HG02840 (cell line): ENCODE results near the gene CATSPERZ.
A peak's percentile ranks its signal among the peaks of the same experiment; 100 is the strongest.

Source experiments
- ATAC-seq: cut with Tn5 transposase; IDR thresholded peaks from one replicate; pipeline ENCODE4 v1.9.1; 2021; ENCODE audit warnings: mild to moderate bottlenecking, moderate library complexity, moderate number of reproducible peaks; ENCODE audit not compliant: unreplicated experiment, low FRiP score

Gene CATSPERZ

GRCh38 chr11:64284048-64284961 lies 15.9 kb upstream of the CATSPERZ start, which contains the start of gene BAD:
BAD (minus strand) TSS chr11:64284665; CDS start chr11:64284368, 297 bp downstream.
- ATAC-seq, result peak; percentile 46

- peak; percentile 66 for ATAC-seq
Measured at GRCh38 chr11:64284962-64285884, 14.9 kb upstream of the CATSPERZ start, which contains the start of gene GPR137. GPR137 (plus strand) TSS chr11:64285848; CDS start chr11:64286525, 677 bp downstream.

- ATAC-seq, result no peak
Measured at GRCh38 chr11:64285885-64286800, 14.0 kb upstream of the CATSPERZ start.

DNA sequence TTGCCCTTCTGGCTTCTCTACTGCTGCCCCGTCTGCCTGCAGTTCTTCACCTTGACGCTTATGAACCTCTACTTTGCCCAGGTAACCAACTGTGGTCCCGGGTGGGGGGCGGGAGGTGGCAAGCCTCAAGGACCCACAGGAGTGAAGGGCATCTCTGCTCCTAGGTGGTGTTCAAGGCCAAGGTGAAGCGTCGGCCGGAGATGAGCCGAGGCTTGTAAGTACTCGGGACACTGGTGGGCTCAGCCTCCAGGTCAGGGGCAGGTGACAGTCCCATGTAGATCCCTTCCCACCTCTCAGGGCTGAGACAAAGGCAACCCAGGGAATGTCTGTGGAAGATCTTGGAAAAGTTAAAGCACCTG lies 13.4 kb upstream of the CATSPERZ start:
- no peak for ATAC-seq

DNA sequence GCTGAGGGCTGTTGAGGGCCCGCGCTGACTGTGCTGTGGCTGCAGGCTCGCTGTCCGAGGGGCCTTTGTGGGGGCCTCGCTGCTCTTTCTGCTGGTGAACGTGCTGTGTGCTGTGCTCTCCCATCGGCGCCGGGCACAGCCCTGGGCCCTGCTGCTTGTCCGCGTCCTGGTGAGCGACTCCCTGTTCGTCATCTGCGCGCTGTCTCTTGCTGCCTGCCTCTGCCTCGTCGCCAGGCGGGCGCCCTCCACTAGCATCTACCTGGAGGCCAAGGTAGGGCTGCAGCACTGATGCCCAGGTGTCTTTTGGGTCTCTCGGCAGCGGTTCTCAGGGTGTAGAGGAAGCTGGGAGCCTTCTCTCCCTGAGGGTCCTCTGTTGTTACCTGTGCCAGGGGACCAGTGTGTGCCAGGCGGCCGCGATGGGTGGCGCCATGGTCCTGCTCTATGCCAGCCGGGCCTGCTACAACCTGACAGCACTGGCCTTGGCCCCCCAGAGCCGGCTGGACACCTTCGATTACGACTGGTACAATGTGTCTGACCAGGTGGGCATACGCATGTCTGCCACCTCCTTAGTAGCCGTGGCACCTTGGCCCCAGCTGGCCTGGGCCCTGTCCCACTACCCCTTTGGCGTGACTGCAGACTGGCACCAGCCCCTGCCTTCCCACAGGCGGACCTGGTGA lies 12.3 kb upstream of the CATSPERZ start:
- no peak for ATAC-seq

DNA sequence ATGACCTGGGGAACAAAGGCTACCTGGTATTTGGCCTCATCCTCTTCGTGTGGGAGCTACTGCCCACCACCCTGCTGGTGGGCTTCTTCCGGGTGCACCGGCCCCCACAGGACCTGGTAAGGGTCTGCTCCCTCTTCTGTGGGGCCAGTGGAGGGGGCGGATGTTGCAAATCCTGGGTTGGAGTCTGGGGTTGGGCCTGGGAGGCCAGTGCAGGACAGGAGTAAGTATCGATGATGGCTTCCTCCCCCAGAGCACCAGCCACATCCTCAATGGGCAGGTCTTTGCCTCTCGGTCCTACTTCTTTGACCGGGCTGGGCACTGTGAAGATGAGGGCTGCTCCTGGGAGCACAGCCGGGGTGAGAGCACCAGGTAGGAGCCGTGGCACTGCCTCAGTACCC lies 11.8 kb upstream of the CATSPERZ start:
- no peak for ATAC-seq

DNA sequence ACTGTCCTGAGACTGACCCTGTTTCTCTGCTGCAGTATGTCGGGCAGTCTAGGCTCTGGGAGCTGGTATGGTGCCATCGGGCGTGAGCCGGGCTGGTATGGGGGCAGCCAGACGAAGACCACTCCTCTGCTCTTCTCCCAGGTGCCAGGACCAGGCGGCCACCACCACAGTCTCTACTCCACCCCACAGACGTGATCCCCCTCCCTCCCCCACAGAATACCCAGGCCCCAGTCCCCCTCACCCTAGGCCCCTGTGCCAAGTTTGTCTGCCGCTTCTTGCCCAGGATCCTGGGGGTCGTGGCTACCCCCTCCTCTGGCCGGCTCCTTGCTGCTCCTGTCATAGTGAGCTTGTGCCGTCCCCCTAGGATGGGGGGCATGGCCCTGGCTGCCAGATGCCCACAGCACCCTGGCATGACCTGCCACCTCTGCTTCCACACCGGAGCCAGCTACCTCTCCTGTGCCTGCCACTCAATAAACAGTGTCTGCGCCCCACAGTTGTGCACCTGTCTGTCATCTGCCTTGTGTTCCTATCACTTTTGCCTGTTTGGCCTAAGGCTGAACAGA lies 11.1 kb upstream of the CATSPERZ start:
- ATAC-seq, result no peak

DNA sequence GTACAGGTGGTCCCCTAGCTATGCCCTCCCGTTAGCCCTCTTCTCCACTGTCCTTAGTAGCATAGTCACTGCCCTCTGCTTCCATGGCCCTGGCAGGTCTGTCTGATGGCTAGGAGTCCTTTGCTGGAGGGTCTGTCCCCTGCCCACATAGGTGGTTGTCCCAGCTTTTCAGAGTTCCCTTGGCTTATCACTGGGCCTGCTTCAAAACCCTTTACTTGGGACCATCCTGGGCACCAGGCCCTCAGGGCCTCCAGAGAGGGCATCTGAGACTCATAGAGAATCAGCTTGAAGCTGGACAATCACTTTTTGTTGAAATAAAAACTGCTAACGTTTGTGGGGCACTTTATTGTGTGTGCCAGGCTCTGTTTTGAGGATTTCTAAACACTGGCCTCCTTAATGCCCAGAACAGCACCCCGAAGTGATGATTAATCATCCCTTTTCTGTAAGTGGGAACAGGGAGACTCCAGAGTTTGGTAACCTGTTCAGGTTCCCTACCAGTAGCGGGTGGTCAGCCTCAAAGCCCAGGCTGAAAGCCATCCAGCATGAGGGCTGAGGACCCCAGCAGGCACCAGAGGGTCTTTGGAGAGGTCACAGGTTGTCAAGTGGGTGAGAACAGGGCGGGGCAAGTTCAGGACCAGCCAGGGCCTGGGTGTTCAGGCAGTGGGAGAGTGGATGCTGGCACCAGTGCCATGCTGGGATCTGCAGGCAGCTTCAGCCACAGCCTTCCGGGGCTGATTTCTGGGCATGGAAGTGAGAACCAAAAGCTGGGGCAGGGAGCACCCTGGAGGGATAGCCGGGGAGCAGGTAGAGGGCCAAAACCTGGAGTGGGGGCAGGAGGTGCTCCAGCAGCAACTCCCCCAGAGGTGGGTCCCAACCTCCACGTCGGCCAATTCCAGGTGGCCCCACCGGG lies 9.6 kb upstream of the CATSPERZ start:
- ATAC-seq, result no peak

DNA sequence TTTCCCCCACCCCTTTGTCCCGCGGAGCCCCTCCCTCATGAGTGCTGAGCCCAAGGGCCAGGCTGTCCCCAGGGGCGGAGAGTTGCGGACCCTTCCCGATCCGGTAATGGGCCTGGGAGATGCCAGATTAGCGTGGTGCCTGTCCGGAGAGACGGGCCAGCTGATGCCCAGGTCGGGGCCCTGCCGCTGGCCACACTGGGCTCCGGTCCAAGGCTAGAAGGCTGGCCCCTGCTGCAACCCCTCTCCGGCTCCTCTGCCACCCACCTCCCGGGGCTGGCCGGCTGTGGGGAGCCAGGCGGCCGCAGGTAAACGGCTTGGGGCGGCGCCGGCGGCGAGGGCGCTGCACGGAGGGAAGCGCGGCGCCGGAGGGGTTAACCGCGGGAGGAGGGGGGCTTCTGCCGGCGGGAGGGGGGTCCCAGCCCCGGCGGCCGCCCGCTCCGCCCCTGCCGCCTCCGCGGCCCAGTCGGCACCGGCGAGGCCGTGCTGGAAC lies 8.9 kb upstream of the CATSPERZ start, which contains the start of gene KCNK4:
TSS of gene KCNK4 (plus strand) at position 41 of the 490 bp plus-strand sequence. CDS start 1,717 bp downstream, outside the sequence.
- ATAC-seq, result no peak

GRCh38 chr11:64291752-64292459 lies 8.3 kb upstream of the CATSPERZ start:
- ATAC-seq, result no peak

- no peak for ATAC-seq
Measured at GRCh38 chr11:64292460-64293254, 7.5 kb upstream of the CATSPERZ start.

DNA sequence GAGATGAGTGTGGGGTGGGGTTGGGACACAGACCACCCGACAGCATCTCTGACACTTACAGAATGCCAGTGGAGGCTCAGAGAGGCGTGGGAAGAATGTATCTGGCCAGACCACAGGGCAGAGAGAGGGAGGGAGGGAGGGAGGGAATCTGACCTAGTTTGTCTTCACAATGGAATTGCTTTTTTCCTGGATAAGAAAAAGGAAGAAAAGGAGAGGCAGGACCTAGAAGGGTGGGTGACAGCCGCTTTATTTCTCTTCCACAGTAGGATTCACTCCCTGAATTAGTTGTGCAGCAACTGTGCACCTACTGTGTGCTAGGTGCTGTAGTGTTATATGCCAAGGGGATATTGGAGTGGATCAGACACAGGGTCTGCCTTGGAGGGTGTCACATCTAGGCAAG lies 5.4 kb upstream of the CATSPERZ start:
- ATAC-seq, result no peak

GRCh38 chr11:64295760-64296159 lies 4.4 kb upstream of the CATSPERZ start:
- ATAC-seq, result no peak

DNA sequence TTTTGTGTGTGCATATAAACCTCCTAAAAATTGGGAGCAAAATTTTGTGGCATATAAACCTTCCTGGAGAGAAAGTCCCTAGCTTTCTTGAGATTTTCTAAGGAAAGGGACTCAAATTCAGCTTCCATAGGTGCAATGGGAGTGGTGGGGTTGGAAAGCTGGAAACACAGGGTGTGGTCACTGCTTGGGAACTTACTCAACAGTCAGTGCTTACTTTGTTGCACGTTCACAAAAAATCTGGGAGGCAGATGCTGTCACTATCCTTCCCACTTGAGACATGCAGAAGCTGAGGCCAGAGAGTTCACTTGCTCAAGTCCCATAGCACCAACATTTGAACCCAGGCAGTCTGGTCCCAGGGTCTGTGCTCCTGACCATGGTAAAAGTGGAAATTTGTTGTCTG lies 3.9 kb upstream of the CATSPERZ start:
- ATAC-seq, result no peak

DNA sequence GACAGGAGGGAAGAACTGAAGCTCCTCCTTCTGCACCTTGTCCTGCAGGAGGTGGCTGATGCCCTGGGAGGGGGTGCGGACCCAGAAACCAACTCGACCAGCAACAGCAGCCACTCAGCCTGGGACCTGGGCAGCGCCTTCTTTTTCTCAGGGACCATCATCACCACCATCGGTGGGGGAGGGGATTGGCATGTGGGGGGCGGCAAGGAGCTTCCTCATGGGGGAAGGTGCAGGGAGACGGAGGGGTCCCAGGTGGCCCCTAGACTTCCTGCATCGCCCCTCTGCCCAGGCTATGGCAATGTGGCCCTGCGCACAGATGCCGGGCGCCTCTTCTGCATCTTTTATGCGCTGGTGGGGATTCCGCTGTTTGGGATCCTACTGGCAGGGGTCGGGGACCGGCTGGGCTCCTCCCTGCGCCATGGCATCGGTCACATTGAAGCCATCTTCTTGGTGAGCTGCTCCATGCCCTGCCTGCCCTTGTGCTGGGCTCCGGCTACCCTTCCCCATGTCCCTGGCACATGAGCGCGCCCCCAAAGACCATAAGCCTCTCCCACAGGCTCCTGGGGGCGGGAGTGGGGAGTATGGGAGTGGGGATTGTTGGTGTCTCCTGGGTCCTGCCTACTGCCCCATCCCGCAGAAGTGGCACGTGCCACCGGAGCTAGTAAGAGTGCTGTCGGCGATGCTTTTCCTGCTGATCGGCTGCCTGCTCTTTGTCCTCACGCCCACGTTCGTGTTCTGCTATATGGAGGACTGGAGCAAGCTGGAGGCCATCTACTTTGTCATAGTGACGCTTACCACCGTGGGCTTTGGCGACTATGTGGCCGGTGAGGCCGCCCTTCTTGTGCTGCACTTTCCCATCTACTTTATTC lies 3.1 kb upstream of the CATSPERZ start:
- no peak for ATAC-seq
